ENCODE results near the gene ZNF266.

DNA sequence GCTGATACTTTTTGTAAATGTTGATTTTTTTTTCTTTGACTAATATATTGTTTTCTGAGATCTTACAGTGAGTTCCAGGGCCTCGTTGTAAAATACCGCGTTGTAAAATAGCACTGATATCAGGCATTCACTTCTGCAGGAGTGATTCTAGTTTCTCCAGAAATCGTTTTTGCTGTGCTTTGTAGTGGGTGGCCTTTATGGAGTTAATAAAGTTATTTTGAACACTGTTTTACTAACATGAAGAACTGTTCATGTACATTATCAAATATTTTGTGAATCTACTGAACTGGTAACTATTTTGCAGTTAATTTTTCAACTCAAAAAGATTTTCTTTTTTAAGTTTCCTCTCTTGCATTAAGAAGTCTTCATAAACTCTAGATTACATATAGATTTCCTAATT, 985 bp upstream of the ZNF266 start:
- TF ChIP-seq EZH2 (IDR thresholded peaks at IDR 0.05; ENCODE audit: borderline replicate concordance, low read depth, low read length, poor library complexity, severe bottlenecking) (no peak), CTCF (conservative IDR thresholded peaks at IDR 0.05; ENCODE audit: low read depth, low read length) (no peak)
